Measurements from ENCODE around the gene CRYBB2.
"Not testable (repeated sequence)": the region's sequence is repeated elsewhere in the genome, so short reads cannot be mapped to it uniquely, and the experiment has no call there.

CRYBB2 gene, protein sequence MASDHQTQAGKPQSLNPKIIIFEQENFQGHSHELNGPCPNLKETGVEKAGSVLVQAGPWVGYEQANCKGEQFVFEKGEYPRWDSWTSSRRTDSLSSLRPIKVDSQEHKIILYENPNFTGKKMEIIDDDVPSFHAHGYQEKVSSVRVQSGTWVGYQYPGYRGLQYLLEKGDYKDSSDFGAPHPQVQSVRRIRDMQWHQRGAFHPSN

DNA sequence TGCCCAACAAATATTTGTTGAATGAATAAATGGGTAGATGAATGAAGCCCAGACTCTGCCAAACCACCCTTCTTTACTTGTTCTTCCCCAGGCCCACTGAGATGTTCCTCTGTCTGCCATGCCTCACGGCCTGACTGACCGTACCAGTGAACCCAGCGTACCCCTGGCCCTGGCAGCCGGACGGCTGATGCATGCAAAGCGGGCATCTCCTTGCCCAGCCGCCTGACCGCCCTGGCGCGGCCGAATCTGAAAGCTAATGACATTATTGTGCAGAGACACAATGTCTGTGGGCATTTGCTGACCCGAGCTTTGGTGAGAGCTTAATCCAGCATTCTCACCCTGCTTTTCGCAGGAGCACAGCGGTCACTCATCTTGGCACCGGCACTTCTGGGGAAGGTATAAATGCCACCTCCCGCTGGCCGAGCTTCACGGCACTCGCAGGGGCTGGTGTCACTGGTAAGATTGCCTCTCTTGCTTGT is at the start of gene CRYBB2:
Gene CRYBB2 (plus strand): TSS at position 429 of the 479 bp plus-strand sequence. CDS start 1,791 bp downstream, outside the sequence.
- no peak for DNase-seq (ENCODE audit: low read depth in 2 of 2)

DNA sequence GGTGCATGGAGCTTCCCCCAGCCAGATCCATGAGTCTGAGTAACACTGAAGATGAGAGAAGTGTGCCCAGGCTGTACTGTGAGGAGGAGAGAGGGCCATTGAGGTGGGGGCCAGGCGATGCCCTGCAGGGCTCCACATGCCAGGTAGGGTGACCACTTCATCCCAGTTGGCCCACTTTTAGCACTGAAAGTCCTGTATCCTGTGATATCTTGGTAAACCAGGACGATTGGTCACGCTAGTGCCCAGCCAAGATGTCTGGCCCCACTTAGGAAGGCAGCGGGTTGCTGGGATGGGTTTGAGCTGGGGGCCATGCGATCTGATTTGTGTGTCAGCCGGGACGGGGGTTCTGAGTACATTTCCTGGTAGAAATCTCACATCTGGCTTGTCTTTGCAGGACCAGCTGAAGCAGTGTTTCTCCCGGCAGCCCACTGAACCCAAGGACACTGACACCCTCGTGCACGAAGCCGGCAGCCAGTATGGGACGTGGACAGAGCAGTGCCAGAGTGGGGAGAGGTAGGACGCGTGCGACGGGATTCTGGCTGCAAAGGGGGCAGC is 48.9 kb upstream of the CRYBB2 start:
- no peak for DNase-seq (ENCODE audit: low read depth in 2 of 2)

DNA sequence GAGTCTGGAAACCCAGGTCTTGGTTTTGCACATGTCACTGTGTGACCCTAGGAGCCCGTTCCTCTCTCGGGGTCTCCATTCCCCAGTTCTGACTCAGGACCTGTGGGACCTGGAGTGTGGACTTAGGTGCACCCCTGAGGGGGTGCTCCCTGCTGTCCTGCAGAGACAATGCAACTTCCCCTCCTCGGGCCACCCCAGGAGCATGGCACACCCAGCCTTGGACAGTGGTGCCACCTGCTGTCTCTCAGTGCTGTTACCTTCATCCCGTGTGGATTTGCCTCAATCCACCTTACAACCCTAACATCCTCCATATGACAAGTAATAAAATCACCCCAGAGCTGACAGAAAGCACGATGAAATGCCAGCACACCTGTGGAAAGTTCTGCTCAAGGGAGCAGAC is 47.3 kb upstream of the CRYBB2 start:
- DNase-seq (ENCODE audit: low read depth in 2 of 2) = no peak

DNA sequence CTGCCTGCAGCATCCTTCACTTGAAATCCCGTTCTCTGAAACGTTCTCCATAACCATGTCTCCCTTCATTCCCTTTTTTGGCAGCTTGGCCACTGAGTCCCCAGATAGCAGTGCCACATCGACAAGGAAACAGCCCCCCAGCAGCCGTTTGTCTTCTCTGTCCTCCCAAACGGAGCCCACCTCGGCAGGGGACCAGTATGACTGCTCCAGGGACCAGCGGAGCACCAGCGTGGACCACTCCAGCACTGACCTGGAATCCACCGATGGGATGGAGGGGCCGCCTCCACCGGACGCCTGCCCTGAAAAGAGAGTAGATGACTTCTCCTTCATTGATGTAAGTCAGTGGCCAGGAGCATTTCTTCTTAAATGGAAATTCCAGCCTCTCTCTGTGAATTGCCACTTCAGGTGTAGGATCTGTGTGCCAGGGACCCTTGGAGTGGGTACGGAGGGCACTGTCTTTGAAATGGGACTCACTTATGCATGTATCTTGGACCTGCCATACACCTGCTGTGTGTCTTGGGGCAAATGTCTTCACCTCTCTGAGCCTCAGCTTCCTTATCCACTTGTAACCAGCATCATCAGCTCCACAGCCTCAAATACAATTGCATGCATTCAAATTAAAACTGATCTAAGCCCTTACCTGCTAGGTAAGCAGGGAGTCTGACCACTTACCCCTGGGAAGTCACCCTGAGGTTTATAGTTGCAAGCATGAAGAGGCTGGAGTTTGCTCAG is 45.1 kb upstream of the CRYBB2 start:
- DNase-seq (ENCODE audit: low read depth in 2 of 2) = no peak

DNA sequence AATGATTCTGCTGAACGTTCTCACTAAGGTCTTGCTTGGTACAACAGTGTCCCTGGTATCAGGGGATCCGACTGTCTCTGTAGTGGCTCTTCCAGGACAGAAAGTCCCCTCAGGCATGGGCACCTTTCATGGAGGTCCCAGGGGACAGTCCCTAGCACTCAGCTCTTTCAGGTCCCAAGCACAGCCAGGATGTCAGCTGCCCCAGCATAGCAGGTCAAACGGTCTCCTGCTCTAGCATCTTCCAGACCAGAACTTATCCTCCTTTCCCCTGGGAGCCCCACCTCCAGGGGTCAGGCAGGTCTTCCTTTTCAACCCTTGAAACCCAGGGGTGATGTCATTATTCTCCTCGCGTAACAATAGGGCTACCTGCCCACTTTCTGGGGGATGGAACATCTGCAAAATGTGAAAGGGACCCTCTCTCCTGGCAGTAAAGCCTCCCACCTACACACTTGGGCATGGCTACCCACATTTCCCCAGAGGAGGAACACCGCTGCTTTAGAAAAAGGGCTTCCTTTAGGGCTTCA is 44.5 kb upstream of the CRYBB2 start:
- DNase-seq (ENCODE audit: low read depth in 2 of 2) = no peak

DNA sequence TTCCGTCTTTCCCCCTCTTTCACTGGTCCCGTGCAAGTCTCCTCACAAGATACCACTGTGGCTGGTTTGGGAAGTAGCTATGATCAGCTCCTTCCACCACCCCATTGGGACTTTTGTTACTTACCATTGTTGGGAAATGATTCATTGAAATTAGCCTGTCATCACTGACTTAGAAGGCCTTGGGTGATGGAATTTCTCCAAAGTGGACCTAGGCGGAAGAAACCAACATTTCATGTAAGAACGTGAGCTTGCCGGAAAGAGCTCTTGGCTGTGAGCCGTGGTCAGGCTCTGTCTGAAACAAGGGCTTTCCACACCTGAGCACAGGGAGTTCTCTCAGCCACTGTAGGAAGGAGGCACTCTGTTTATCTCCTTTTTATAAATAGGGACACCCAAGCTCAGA is 43.3 kb upstream of the CRYBB2 start:
- DNase-seq (ENCODE audit: low read depth in 2 of 2) = no peak

DNA sequence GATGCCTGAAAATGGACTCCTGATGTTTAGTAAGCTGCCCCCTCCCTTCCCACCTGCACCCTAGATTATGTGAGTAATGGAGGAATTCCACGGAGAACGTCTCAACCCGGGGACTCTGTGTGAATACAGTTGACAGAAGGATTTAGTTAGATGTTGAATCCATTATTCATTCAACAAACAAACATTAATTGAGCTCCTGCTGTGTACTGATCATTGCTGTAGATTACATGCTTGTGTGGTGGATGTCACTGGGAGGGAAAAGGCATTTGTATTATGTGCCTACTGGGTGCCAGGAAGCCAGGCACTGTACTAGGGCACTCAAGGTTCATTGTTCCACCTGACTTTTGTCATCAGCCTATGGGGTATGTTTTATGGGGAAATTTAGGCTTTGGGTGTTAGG is 42.6 kb upstream of the CRYBB2 start:
- DNase-seq (ENCODE audit: low read depth in 2 of 2) = no peak

DNA sequence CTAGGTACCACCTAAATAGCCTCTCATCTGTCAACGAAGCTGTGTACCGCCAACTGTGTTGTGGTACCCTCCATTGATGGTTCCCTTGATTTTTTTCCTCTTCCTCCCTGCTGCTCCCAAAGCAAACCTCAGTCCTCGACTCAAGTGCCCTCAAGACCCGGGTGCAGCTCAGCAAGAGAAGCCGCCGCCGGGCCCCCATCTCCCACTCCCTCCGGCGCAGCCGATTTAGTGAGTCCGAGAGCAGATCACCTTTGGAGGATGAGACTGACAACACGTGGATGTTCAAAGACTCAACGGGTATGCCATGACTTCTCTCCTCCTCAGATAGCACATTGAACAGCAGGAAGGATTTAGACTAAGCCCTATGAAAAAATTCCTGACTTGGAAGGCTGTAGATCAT is 42.2 kb upstream of the CRYBB2 start:
- no peak for DNase-seq (ENCODE audit: low read depth in 2 of 2)

DNA sequence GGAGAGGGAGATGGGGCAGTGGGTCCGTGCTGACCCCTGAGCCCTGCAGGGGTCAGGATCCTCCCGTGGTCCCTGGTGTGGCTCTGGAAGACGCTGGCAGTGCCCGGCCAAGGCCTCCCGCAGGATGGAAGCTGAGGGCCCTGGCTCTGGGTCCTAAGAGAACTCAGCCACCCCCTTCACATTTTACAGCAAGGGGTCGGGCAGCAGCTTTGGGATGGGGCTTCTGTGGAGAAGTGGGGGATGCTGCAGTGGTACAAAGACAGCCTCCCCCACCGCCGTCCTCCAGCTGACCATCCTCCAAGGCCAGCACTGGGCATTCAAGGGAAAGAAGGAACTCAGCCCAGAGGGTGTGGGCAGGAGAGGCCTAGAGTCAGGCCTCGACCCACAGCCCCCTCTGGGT is 41.5 kb upstream of the CRYBB2 start:
- DNase-seq (ENCODE audit: low read depth in 2 of 2) = no peak

DNA sequence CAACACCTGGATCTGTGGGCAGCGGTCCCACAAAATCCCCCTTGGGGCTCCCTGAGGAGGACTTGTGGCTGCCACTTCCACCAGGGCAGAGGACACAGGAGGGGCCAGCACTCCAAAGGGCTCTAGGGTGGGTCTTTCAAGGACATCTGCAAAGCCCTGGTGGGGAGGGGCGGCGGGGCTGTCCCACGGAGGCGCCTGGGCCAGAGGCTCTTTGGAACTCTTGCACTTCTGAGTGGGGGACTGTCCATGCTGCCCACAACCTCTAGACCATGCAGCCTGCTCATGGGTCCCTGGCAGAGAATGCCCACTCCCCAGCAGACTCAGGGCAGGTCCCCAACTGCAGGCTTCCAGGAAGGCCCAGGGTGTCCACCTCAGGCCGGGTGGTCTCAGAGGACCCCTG is 41.1 kb upstream of the CRYBB2 start:
- not testable (repeated sequence) for DNase-seq (ENCODE audit: low read depth in 2 of 2)

DNA sequence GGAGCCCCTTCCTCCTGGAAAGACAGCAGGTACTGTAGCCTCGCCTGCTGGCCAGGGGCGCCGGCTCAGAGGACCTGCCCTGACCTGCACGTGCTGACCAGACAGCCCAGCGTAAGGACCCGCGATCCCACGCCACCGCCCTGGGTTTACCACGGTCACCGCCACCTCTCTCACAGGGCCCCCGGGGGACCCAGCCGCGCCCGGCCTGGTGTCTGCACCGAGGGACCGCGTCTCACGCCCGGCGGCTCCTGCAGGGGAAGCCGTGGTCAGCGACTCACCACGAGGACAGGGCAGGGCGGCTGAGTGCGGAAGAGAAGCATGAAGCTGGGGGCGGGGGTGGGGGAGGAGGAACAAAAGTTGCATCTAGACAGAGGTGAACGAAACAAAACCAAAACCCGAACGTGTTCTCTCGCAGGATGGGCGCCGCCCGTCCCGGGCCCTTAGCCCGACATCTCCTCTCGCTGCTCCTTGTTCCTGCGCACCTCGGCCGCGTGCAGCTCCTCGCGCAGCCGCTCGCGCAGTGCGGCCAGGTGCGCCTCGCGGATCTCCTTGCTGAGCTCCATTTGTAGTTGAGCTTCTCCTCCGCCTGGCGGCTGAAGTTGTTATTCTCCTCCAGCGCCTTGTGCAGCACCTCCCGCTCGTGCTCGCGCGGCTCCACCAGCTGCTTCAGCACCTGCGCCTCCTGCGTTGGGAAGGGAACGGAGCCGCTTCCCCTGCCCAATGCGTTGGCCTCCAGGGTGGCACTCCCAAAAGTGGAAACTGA is 40.4 kb upstream of the CRYBB2 start:
- not testable (repeated sequence) for DNase-seq (ENCODE audit: low read depth in 2 of 2)

DNA sequence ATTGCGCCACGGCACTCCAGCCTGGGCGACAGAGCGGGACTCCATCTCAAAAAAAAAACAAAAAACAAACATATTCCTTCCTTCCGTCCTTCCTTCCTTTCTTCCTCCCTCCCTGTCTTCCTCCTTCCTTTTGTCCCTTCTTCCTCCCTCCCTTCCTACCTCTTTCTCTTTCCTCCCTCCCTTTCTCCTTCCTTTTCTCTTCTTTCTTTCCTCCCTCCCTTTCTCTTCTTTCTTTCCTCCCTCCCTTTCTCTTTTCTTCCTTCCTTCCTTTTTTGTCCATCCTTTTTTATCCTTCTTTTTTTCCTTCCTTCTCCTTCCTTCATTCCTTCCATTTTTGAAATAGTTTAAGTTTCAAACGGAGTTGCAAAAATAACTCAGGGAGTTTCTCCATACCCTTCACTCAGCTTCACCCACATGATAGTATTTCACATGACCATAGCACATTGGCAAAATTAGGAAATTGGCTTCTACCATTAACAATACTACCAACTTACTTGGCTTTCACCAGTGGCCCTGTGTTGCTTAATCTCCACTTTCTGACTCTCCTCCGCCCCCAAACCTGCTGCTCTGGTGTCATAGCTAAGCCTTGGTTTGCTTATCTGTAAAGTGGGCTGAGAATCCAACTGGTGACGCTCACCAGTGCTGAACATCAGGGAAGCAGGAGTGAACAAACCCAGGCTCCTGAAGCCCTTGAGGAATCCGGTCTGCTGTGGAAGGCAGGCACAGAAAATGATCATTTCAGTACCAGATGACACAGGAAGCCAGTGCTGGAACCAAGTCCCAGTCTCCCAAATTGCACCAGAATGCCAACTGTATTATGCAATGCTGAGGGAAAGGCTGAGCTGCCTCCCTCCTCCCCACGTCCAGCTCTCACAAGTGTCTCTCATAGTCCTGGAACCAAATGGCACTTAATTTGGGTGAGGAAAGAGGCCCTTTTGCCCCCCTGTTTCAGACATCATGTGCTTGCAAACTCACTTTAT is 37.0 kb upstream of the CRYBB2 start:
- no peak for DNase-seq (ENCODE audit: low read depth in 2 of 2)

DNA sequence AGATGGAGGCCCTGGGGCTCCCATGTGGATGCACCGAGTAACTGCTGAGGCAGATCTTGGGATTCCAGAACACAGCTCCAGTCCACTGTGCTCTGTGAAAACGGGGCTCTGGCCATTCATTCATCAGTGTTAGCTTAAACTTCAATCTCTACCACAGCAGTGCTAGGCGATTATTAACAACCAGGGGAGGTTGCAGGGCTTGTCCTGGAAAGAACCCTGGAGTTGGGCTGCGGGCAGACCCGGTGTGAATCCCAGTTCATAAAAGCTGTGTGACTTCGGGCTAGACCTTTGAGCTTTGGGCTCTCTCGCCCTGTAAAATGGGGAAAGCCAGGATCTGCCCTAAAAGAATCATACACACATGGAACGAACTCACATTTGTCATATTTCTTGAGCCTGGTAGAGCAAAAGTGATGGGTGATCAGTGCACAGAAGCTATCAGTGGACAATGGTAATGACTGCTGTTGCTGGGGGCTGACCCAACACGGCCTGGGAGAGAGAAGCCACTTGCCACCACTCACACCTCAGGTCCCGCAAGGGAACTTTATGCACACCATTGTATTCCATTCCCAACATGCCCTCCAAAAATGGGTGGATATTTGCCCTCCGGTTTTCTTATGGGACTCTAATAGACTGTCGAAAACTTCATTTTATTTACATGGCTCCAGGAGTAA is 35.4 kb upstream of the CRYBB2 start:
- DNase-seq (ENCODE audit: low read depth in 2 of 2) = no peak

DNA sequence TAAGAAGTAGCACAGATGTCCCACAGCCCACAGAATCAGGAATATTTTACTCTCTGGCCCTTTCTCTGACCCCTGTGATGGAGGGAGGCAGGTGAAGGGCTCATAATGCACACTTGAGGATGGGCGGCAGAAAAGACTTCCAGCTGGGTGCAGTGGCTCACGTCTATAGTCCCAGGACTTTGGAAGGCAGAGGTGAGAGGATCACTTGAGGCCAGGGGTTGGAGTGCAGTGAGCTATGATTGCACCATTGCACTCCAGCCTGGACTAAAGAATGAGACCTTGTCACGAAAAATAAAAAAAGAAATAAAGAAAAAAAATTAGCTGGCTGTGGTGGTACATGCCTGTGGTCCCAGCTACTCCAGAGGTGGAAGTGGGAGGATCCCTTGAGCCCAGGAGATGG is 33.3 kb upstream of the CRYBB2 start:
- no peak for DNase-seq (ENCODE audit: low read depth in 2 of 2)

DNA sequence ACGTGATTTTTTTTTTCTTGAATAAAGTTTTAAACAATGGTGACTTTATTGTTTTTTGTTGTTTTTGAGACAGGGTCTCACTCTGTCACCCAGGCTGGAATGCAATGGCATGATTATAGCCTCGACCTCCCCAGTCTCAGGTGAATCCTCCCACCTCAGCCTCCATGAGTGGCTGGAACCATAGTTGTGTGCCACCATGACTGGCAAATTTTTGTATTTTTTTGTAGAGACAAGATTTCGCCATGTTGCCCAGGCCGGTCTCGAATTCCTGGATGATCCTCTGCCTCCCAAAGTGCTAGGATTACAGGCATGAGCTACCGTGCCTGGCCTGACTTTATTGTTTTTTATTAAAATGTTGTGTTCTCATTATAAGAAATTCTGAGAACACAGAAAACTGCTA is 32.0 kb upstream of the CRYBB2 start:
- DNase-seq (ENCODE audit: low read depth in 2 of 2) = no peak

DNA sequence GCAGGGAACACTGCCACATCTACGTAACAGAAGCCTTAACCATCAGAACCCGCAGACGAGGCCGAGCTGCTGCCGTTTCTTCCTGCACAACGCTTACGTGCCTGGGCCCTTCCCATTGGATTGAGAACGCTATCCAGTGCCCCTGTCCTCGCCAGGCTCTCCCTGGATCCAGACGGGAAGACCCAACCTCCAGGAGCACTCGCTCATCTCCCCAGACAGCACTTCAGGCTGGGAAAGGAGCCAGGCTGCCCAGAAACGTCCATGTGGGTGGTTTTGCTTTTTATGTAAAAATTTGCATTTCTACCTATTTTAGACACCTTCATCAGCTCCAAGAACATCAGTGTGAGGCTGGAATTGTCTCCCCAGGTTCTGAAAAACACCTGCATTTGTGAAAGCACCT is 27.0 kb upstream of the CRYBB2 start:
- DNase-seq (ENCODE audit: low read depth in 2 of 2) = no peak

DNA sequence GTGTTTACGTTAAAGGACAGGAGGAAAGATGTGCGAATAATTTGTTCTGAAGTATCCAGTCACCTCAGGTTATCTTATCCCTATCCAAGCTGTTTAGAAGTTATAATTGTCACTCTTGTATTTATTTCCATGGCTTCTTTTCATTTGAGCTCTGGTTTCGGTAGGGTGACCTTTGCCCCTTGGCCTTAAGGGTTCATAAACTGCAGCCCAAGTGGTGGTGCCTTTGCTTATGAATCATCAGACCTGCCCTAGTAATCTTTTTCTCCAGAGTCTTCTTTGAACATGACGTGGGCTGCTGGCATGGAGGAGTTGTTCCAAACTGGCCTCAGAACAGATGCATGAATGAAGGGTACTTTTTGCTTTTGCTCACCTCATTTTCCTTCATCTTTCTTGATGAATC is 26.3 kb upstream of the CRYBB2 start:
- DNase-seq (ENCODE audit: low read depth in 2 of 2) = no peak

DNA sequence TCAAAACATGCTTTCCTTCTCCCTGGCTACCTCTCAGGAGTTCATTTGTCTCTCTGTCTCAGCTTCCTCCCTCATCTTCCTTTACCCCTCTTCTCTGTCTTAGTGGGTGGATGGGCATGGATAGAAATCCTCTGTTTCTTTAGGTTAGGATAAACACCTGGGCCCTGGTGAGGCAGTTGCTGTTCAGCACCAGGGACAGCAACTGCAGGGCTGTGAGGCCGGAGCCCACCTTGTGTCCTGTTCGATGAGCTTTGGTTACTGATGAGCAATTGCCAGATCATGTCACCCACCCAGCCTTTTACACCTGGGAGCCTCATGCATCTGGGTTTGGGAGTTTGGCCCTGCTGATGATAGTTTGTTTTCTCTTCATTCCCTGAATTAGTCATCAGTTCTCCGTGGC is 25.9 kb upstream of the CRYBB2 start:
- DNase-seq (ENCODE audit: low read depth in 2 of 2) = no peak

DNA sequence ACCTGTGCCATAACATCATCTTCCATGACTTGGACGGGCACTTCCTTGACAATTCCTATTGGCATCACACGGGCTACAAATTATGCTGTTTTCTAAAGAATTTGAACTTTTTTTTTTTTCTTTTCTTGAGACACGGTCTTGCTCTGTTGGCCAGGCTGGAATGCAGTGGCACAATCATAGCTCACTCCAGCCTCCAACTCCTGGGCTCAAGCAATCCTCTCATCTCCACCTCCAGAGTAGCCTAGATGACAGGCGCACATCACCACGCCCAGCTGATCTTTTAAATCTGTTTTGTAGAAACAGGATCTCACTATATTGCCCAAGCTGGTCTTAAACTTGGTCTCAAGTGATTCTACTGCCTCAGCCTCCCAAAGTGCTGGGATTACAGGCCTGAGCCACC is 23.1 kb upstream of the CRYBB2 start:
- DNase-seq (ENCODE audit: low read depth in 2 of 2) = no peak

DNA sequence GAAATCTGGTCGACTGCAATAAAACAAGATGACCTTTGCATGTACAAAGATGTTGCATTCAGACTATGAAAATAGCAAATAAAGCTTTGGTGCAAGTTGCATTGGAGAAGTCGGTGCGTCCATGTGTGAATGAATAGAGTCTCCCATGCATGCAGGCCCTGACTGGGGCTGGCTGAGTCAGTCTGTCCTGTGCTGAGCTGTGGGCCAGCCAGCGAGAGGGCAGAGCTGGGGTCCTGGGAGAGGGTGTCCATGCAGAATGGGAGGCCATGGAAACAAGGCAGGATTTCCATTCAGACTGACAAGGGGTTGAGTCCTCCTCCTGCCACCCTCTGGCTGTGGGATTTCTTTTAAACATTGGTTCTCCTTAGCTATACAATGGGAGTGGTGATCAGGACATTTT is 22.1 kb upstream of the CRYBB2 start:
- no peak for DNase-seq (ENCODE audit: low read depth in 2 of 2)
